Bronchus fibroblast of lung (primary cell): Measurements from ENCODE around the gene AMPD1. TPM values are rescaled to one million over a fixed set of nuclear protein-coding genes. Genes with fewer than 3 reads are reported as not detected.

Experiments used
- total RNA-seq: library from RNA; depleted of rRNA; stranded (reverse); fragments of >200 nt; gene quantifications from 2 replicates; pipeline ENCODE4 v1.2.3, GENCODE V29; 2015

The AMPD1 gene
- total RNA-seq = not detected in 2 replicates

GRCh38 chr1:114695430-114696058 lies at the start of gene AMPD1:
Gene AMPD1, minus strand, starts transcription at chr1:114695546. Its CDS starts 75 bp downstream, at chr1:114695471.

GRCh38 chr1:114716304-114717170 lies 21.2 kb upstream of the AMPD1 start, which contains the start of gene NRAS:
Gene NRAS, minus strand, starts transcription at chr1:114716771. Its CDS starts 611 bp downstream, at chr1:114716160.

GRCh38 chr1:114669562-114670082 lies 25.7 kb downstream of the AMPD1 start, which contains the start of gene DENND2C:
Gene DENND2C, minus strand, starts transcription at chr1:114670049. Its CDS starts 44,065 bp downstream, at chr1:114625984.

Other genes starting within 250 kb of the AMPD1 start
- 8.6 and 11.1 TPM in 2 replicates for gene TRIM33, start 184.3 kb downstream of the AMPD1 start, total RNA-seq
- 37.2 and 39.7 TPM in 2 replicates for gene BCAS2, start 113.9 kb downstream of the AMPD1 start, total RNA-seq
- gene DENND2C, start 25.5 kb downstream of the AMPD1 start, total RNA-seq = 0.84 and 0.89 TPM in 2 replicates
- 57.1 and 71.3 TPM in 2 replicates for gene NRAS, start 21.2 kb upstream of the AMPD1 start, total RNA-seq
- gene CSDE1, start 62.4 kb upstream of the AMPD1 start, total RNA-seq = 404 and 540 TPM in 2 replicates
- 37.2 and 65.9 TPM in 2 replicates for gene SIKE1, start 85.1 kb upstream of the AMPD1 start, total RNA-seq
- not detected in 2 replicates for gene SYCP1, start 159.3 kb upstream of the AMPD1 start, total RNA-seq